GM12891 (cell line): ENCODE measurements around the gene ETV4.

ENCODE experiments used
- DNase-seq: peaks from one replicate; pipeline ENCODE4 v3.0.0; 2011; ENCODE audit warnings: low spot score; ENCODE audit not compliant: insufficient read length
- FAIRE-seq: peaks from 2 replicates; lab custom pipeline; 2011; peaks lifted over from hg19 to GRCh38; lab: Jason Lieb, UNC
- PAX5 ChIP-seq: IDR thresholded peaks from 2 replicates; pipeline ENCODE4 v1.6.1; 2011; ENCODE audit warnings: low read length, moderate library complexity, mild to moderate bottlenecking; ENCODE audit not compliant: insufficient read depth, severe bottlenecking
- POLR2A ChIP-seq: IDR thresholded peaks from 2 replicates; pipeline ENCODE4 v1.6.1; 2011; ENCODE audit warnings: low read depth, low read length, control low read depth
- POLR2AphosphoS5 ChIP-seq: IDR thresholded peaks from 2 replicates; pipeline ENCODE4 v1.6.1; 2011; ENCODE audit warnings: low read depth, low read length, control low read depth
- POU2F2 ChIP-seq: IDR thresholded peaks from 2 replicates; pipeline ENCODE4 v1.6.1; 2011; ENCODE audit warnings: low read depth, mild to moderate bottlenecking, control low read depth, low read length, moderate library complexity
- SPI1 ChIP-seq: IDR thresholded peaks from 2 replicates; pipeline ENCODE4 v1.6.1; 2011; ENCODE audit warnings: low read depth, low read length, control low read depth
- TAF1 ChIP-seq: IDR thresholded peaks from 2 replicates; pipeline ENCODE4 v1.6.1; 2011; ENCODE audit warnings: low read depth, low read length, control low read depth

Gene ETV4

DNA sequence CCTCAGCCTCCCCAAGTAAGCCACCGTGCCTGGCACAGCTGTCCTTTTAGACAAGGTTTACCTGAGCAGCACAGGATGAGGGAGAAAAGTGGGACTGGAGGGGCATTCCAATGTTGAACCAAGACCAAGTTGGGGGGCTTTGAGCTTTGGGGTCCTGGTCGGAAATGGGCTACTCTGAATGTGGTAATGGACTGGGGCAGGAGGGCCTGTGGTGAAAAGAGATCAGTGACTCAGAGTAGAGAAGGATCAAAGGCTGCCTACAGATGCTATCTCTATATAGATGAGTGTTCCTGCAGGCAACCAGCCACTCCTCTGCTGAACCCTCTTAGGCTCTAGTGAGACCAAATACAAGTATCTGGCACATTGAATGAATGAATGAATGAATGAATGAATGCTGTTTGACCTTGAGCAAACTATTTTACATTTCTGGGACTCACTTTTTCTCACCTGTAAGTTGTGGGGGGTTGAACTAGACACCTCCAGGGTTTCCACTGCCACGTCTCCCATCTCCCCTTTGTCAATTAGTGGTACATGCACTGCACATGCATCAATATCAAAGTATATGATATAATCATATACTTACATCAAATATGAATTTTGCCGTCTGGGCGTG lies 26.3 kb upstream of the ETV4 start:
- no peak for TF ChIP-seq TAF1
- TF ChIP-seq POU2F2 = no peak
- TF ChIP-seq POLR2A = no peak
- TF ChIP-seq SPI1 = no peak
- no peak for TF ChIP-seq PAX5
- TF ChIP-seq POLR2AphosphoS5 = no peak
- DNase-seq (no peak), FAIRE-seq (no peak)

DNA sequence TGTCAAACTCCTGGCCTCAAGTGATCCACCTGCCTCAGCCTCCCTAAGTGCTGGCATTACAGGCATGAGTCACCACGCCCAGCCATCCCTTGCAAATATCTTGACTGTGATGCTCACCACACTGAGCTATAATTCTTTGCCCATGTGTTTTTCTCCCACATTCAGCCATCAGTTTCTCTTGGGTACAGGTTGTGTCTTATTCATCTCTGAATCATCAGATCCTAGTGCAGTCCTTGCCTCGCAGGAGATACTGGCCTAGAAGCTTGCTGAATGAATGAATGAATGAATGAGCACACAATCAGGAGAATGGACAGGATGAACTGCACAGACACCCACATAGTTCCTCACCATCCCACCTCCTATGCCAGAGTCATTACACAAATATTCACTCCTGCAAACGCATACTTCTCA lies 24.4 kb upstream of the ETV4 start:
- TF ChIP-seq TAF1 = no peak
- TF ChIP-seq SPI1 = no peak
- TF ChIP-seq PAX5 = no peak
- TF ChIP-seq POLR2A = no peak
- TF ChIP-seq POLR2AphosphoS5 = no peak
- TF ChIP-seq POU2F2 = no peak
- no peak for FAIRE-seq
- DNase-seq = no peak

DNA sequence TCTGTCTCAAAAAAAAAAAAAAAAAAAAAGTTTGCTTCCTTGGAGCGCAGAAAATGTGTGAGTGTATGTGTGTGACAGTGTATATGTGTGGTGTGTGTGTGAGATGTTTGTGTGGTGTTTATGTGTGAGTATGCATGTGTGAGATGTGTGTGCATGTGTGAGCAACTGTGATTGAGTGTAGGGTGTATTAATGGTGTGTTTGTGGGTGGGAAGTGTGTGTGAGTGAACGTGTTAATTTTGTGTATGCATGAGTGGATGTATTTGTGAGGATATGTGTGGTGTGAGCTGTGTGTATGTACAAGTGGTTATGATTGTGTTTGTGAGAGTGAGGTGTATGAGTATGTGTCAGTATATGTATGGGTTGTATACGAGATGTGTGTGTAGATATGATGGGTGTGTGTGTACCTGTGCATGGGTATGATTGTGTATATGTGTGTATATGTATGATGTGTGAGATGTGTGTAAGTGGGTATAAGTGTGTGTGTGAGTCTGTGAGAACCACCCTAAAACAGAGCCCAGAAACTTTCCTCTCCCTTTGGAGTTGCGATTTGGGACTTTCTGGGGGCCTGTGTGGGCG lies 22.5 kb upstream of the ETV4 start:
- no peak for DNase-seq
- no peak for TF ChIP-seq POLR2A
- peak; percentile 51 for FAIRE-seq

DNA sequence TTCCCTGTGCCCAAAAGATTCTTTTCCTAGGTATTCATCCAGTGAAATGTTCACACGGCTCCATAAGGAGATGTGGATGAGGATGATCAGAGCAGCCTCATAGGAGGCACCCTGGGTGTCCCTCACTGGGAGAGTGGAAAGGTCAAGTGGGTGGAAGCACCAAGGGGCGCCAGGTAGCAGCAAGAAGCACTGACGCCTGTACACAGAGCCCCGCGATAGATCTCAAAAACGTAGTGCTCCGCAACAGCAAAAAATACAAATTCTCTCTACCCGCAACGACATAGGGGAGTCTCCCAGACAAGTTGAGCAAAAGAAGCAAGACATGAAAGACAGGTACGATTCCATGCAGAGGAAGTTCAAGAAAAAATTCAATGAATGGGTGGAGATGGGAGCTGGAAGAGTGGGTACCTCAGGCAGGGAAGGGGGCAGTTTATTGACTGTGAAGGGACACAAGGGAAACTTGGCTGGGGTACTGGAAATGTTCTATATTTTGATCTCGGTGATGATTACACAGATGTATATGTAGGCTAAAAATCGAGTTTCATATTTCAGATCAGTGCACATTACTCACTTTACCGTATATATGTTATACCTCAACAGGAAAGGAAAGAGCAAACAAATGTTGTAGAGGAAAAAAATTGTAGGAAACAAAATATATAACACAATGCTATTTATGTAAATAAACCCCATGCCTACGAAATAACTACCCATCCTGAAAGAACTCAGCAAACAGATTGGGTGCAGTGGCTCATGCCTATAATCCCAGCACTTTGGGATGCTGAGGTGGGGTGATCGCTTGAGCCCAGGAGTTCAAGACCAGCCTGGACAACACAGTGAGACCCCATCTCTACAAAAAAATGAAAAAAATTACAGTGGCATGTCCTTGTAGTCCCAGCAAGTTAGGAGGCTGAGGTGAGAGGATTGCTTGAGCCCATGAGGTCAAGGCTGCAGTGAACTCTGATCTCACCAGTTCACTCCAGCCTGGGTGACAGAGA lies 17.8 kb upstream of the ETV4 start:
- FAIRE-seq = no peak
- TF ChIP-seq POLR2A = no peak
- no peak for TF ChIP-seq POU2F2
- DNase-seq = no peak

DNA sequence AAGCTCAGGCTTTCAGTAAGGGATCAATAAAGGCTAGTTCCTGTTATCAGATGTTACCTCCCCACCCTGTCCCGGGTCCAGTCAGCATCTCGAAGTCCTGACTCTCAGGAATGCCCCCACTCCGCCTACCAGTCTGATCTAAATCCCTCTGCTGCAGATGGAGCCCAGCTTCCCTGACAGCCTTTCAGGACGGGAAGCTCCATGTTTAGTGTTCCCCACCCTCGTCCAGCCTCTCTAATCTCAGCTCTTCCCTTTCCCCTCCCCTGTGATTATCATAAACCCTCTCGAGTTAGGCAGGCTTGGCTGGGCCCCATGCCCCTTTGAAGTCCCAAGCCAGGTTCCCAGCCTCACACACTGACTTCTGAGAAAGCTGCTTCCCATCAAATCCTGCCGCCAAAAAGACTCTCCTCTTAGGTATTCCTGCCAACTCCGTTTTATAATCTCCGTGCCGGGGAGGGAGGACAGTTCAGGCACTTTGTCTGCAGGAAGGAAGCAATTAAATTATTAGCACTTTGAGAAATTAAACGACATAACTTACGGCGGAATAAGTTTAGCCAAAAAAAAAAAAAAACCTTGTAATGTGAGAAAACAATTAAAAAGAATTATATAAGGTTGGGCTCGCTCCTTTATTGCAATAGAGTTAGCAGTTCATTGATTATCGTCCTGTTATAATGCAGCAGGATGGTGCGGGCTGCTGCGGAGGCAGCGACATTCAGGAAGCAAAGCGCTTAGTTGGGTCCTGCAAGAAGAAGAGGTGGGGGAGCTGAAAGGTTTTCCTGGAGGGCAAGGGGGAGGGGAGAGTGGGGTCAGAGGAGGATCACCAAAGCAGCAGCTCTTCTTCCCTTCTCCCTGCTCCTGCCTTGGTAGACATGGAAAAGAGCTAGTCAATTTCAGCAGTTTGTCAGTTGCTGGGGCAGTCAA lies 16.8 kb upstream of the ETV4 start:
- no peak for TF ChIP-seq POLR2AphosphoS5
- TF ChIP-seq TAF1 = no peak
- TF ChIP-seq POLR2A = no peak
- no peak for TF ChIP-seq PAX5
- no peak for TF ChIP-seq SPI1
- TF ChIP-seq POU2F2 = no peak
- no peak for FAIRE-seq
- no peak for DNase-seq

DNA sequence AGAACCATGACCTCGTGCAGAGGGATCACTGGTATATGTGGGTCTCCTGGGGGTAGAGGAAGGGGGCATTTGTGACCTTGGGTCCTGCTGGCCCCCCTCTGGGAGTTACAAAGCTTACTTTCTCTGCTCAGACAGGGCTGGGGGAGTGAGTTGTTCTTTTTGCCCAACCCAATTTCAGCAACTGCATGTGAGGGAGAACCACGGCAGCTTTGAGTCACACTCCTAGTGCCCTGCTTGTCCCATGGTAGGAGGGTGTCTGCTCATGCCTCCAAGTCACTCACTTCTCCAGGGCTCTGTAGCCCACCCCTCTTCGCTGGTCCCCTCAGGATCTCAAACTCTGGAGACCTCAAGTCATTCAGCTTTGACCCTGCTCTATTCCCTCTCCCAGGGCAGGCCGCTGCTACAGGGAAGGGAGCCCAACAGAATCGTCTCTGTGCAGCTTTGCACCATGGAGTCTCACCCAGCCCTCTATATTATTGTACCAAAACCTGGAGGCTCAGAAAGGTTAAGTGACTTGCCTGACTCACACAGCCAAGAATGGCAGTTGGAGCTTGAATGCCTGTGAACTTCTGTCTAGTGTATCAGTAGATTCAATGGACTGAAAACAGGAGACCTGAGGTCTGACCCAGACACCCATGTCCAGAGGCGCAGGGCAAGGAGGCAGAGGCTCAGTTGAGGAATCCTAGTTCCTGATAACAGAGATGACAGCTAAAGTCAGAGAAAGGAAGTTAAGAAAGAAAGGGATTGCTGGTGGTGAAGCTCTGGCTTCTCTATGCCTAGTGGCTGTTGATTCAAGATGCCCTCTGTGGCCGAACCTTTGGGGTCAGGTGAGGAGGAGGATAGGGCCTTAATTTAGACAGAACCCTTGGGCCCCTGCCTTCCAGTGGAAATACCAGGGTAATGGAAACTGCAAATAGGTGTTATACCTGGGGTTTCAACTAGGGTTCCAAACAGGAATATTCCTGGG lies 14.6 kb upstream of the ETV4 start:
- FAIRE-seq (no peak), DNase-seq (no peak)
- TF ChIP-seq POLR2A (no peak), POLR2AphosphoS5 (no peak), SPI1 (no peak), POU2F2 (no peak)

DNA sequence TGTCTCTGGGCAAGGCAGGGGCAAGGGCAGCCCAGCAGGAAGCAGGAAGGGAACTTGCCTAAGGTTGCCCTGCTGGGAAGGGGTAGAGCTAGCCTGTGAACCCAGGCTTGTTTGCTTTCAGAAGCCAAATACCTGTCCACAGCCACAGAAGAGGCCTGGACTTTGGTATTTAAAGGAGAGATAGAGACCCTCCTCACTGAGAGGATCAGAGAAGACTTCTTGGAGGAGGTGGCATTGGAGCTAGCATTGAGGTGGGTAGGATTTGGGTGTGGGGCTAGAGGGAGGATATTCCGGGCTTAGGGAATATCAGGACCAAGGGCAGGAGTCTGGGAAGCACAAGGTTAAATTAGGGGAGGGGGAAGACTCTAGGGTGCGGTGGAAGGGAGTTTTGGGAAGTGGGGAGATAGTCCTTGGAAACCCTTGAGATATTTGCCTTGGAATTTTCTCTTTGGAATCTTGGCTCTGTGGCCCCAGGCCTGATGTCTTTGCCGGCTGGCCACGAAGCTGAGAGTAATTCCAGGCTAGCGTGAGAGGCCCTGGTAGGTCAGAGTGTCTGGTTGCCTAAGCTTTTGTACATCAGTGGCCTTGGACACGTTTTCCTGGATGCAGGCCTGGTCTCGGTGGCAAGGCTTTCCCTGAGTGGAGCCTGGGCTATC lies 13.1 kb upstream of the ETV4 start:
- TF ChIP-seq TAF1 = no peak
- no peak for TF ChIP-seq POLR2AphosphoS5
- TF ChIP-seq POLR2A = no peak
- no peak for TF ChIP-seq SPI1
- no peak for TF ChIP-seq PAX5
- no peak for TF ChIP-seq POU2F2
- no peak for DNase-seq
- FAIRE-seq = no peak

DNA sequence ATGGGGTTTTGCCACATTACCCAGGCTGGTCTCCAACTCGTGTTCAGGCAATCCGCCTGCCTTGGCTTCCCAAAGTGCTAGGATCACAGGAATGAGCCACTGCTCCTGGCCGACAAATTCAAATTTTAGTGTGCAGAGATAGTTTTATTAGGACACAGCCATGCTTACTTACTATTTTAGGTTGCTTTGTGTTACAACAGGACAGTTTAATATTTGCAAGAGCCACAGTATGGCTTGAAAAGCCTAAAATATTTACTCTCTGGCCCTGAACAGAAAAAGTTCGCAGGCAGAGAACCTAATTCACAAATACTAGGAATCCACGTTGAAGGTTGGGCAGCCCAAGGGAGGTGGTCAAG lies 12.6 kb upstream of the ETV4 start:
- no peak for FAIRE-seq
- TF ChIP-seq POLR2A (no peak), PAX5 (no peak), SPI1 (no peak), POLR2AphosphoS5 (no peak)
- DNase-seq = no peak

DNA sequence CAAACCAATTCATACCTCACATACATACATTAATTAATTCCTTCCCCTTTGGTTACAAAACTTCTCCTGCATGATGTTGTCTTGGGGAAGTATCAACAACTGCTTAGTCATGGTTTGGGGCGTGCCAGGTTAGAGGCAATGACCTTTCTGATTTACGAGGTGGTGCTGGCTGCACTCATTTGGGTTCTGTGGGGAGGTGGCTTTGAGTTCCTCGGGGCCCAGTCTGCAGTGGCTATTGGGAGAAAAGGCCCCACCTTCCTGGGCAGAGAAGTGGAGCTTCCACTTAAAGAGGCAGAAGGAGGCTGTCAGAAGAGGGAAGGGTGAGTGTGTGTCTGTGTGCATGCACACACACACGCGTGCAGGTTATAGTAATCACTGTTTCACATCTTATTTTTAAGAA lies 10.2 kb upstream of the ETV4 start:
- no peak for DNase-seq
- peak; percentile 86 for FAIRE-seq
- no peak for TF ChIP-seq TAF1
- no peak for TF ChIP-seq POLR2A
- no peak for TF ChIP-seq SPI1
